ENCODE data around the gene ETAA1. TPM values are rescaled to one million over a fixed set of nuclear protein-coding genes. Genes with fewer than 3 reads are reported as not detected.

Gene ETAA1
- total RNA-seq, 1 experiment from 2014 or later = 12.4 TPM

GRCh38 chr2:67384123-67384822 is 12.9 kb upstream of the ETAA1 start:
- Mint-ChIP-seq H3K27ac (ENCODE audit: unreplicated experiment) (no peak overlapping the region), H3K4me1 (ENCODE audit: low read depth, unreplicated experiment) (no peaks in the 10 kb centered on the region), H3K36me3 (ENCODE audit: insufficient read depth, unreplicated experiment) (peaks cover 6% of the 10 kb centered on the region), H3K9me3 (ENCODE audit: unreplicated experiment) (no peaks in the 10 kb centered on the region), H3K27me3 (ENCODE audit: insufficient read depth, unreplicated experiment) (no peaks in the 10 kb centered on the region), H3K4me3 (ENCODE audit: unreplicated experiment) (no peak overlapping the region)
- no peaks in the 10 kb centered on the region for H3K27me3 ChIP-seq (replicated peaks; ENCODE audit: control insufficient read depth, insufficient read depth, low read length)
- H3K4me3 ChIP-seq (ENCODE audit: low read depth, low read length) = no peak overlapping the region
- ChIA-PET CTCF (no interaction called here), POLR2A (no interaction called here)
- H3K36me3 ChIP-seq (ENCODE audit: control insufficient read depth, insufficient read depth, low read length) = no peaks in the 10 kb centered on the region
- no peak for DNase-seq
- peaks cover 4% of the 10 kb centered on the region; the same call in 1 of the 2 replicates for H3K4me1 ChIP-seq
- TF ChIP-seq CTCF (IDR thresholded peaks at IDR 0.05; ENCODE audit: insufficient read depth in 1 of 2, low read depth in 1 of 2, low read length in 1 of 2, severe bottlenecking in 1 of 2, unreplicated experiment in 1 of 2) = no peak
- intact Hi-C loops (cut with micrococcal nuclease; ENCODE audit: unreplicated experiment) = no loop called here
- no peaks in the 10 kb centered on the region for H3K9me3 ChIP-seq
- BruUV-seq (replicated peaks) = no TSS peak

GRCh38 chr2:67388680-67389079 is 8.5 kb upstream of the ETAA1 start:
- Mint-ChIP-seq H3K36me3 (ENCODE audit: insufficient read depth, unreplicated experiment) (peaks cover 6% of the 10 kb centered on the region), H3K4me1 (ENCODE audit: low read depth, unreplicated experiment) (peaks cover 5% of the 10 kb centered on the region), H3K9me3 (ENCODE audit: unreplicated experiment) (no peaks in the 10 kb centered on the region), H3K27me3 (ENCODE audit: insufficient read depth, unreplicated experiment) (no peaks in the 10 kb centered on the region), H3K4me3 (ENCODE audit: unreplicated experiment) (no peak overlapping the region), H3K27ac (ENCODE audit: unreplicated experiment) (no peak overlapping the region)
- Histone ChIP-seq H3K4me1 (peaks cover 10% of the 10 kb centered on the region; the same call in 1 of the 2 replicates), H3K9me3 (no peaks in the 10 kb centered on the region), H3K27me3 (replicated peaks; ENCODE audit: control insufficient read depth, insufficient read depth, low read length) (no peaks in the 10 kb centered on the region), H3K4me3 (ENCODE audit: low read depth, low read length) (no peak overlapping the region), H3K36me3 (ENCODE audit: control insufficient read depth, insufficient read depth, low read length) (no peaks in the 10 kb centered on the region)
- POLR2A ChIA-PET = no interaction called here
- no peak for TF ChIP-seq CTCF (IDR thresholded peaks at IDR 0.05; ENCODE audit: insufficient read depth in 1 of 2, low read depth in 1 of 2, low read length in 1 of 2, severe bottlenecking in 1 of 2, unreplicated experiment in 1 of 2)
- no TSS peak for BruUV-seq (replicated peaks)
- no peak for DNase-seq
- CTCF ChIA-PET = no interaction called here
- intact Hi-C loops (cut with micrococcal nuclease; ENCODE audit: unreplicated experiment) = no loop called here

GRCh38 chr2:67389286-67389685 is 7.8 kb upstream of the ETAA1 start:
- Mint-ChIP-seq H3K27ac (ENCODE audit: unreplicated experiment) (no peak overlapping the region), H3K9me3 (ENCODE audit: unreplicated experiment) (no peaks in the 10 kb centered on the region), H3K36me3 (ENCODE audit: insufficient read depth, unreplicated experiment) (peaks cover 6% of the 10 kb centered on the region), H3K27me3 (ENCODE audit: insufficient read depth, unreplicated experiment) (no peaks in the 10 kb centered on the region), H3K4me1 (ENCODE audit: low read depth, unreplicated experiment) (peaks cover 5% of the 10 kb centered on the region), H3K4me3 (ENCODE audit: unreplicated experiment) (no peak overlapping the region)
- no peak for DNase-seq
- Histone ChIP-seq H3K9me3 (no peaks in the 10 kb centered on the region), H3K4me1 (peaks cover 10% of the 10 kb centered on the region; the same call in 1 of the 2 replicates), H3K4me3 (ENCODE audit: low read depth, low read length) (no peak overlapping the region), H3K36me3 (ENCODE audit: control insufficient read depth, insufficient read depth, low read length) (no peaks in the 10 kb centered on the region), H3K27me3 (replicated peaks; ENCODE audit: control insufficient read depth, insufficient read depth, low read length) (no peaks in the 10 kb centered on the region)
- TF ChIP-seq CTCF (IDR thresholded peaks at IDR 0.05; ENCODE audit: insufficient read depth in 1 of 2, low read depth in 1 of 2, low read length in 1 of 2, severe bottlenecking in 1 of 2, unreplicated experiment in 1 of 2) = no peak
- ChIA-PET POLR2A (no interaction called here), CTCF (no interaction called here)
- intact Hi-C loops (cut with micrococcal nuclease; ENCODE audit: unreplicated experiment) = no loop called here
- no TSS peak for BruUV-seq (replicated peaks)

Data from Caco-2 (cell line).